H1 (cell line): ENCODE data around the gene ROBO2. TPM values are rescaled to one million over a fixed set of nuclear protein-coding genes. Genes with fewer than 3 reads are reported as not detected.

Experiments used
- CTCF ChIA-PET: fragments of 300-600 bp; sonication (Branson Sonifier 250); formaldehyde crosslinking; loops from one replicate; lab custom pipeline; 2021; ENCODE audit not compliant: partially characterized antibody; lab: Charles Lee
- POLR2A ChIA-PET: fragments of 300-600 bp; sonication (Branson Sonifier 250); formaldehyde crosslinking; loops from one replicate; lab custom pipeline; 2021; ENCODE audit warnings: inconsistent platforms; ENCODE audit not compliant: partially characterized antibody; lab: Charles Lee
- DNase-seq, 2 experiments: peaks; one replicate each; pipeline versions ENCODE4 v3.0.0 to v3.0.0-alpha.2; 2010 to 2022; ENCODE audit warnings: low spot score in 2 of 2, low read depth in 1 of 2, mixed read lengths in 1 of 2
- FAIRE-seq: peaks from 2 replicates; lab custom pipeline; 2011; peaks lifted over from hg19 to GRCh38; lab: Jason Lieb, UNC
- H2AFZ ChIP-seq: 2 replicates; pipeline ENCODE4 v1.8.1; 2012; ENCODE audit warnings: low read length, inconsistent platforms
- H2AK5ac ChIP-seq: 2 replicates; pipeline ENCODE4 v1.6.1; 2013; ENCODE audit warnings: low read depth, low read length
- H2BK120ac ChIP-seq: replicated peaks from 2 replicates; pipeline ENCODE3; 2013; ENCODE audit warnings: low read depth, low read length, inconsistent platforms
- H2BK12ac ChIP-seq: 2 replicates; pipeline ENCODE4 v1.6.1; 2013; ENCODE audit warnings: low read depth, low read length
- H2BK15ac ChIP-seq: 2 replicates; pipeline ENCODE4 v1.6.1; 2013; ENCODE audit warnings: low read length
- H2BK20ac ChIP-seq: 2 replicates; pipeline ENCODE4 v1.6.1; 2013; ENCODE audit warnings: low read length
- H2BK5ac ChIP-seq: 2 replicates; pipeline ENCODE4 v1.6.1; 2013; ENCODE audit warnings: low read depth, low read length
- H3K14ac ChIP-seq: 2 replicates; pipeline ENCODE4 v1.6.1; 2013; ENCODE audit warnings: inconsistent platforms; ENCODE audit not compliant: insufficient read length
- H3K18ac ChIP-seq: 2 replicates; pipeline ENCODE4 v1.6.1; 2013; ENCODE audit warnings: low read length; ENCODE audit errors: extremely low read depth
- H3K23ac ChIP-seq: 2 replicates; pipeline ENCODE4 v1.6.1; 2013; ENCODE audit warnings: inconsistent platforms; ENCODE audit not compliant: insufficient read length
- H3K23me2 ChIP-seq: 2 replicates; pipeline ENCODE4 v1.6.1; 2013; ENCODE audit warnings: low read depth, low read length
- H3K27ac ChIP-seq: 2 replicates; pipeline ENCODE4 v1.6.1; 2011; ENCODE audit warnings: low read depth, low read length, inconsistent platforms
- H3K27me3 ChIP-seq, 4 experiments: replicated peaks in 1 of 4; 1 replicate in 1 of 4; 2 replicates in 3 of 4; pipeline versions ENCODE4 v1.6.1 to v1.8.1; 2011 to 2013; ENCODE audit warnings: low read length in 3 of 4, mild to moderate bottlenecking in 3 of 4, inconsistent platforms in 2 of 4, mixed read lengths in 2 of 4, moderate library complexity in 1 of 4; ENCODE audit not compliant: control insufficient read depth in 3 of 4, insufficient read depth in 3 of 4; ENCODE audit errors: extremely low read depth in 1 of 4
- H3K36me3 ChIP-seq, 4 experiments: 2 replicates each; pipeline versions ENCODE4 v1.6.1 to v1.8.1; 2011 to 2013; ENCODE audit warnings: mild to moderate bottlenecking in 4 of 4, low read length in 3 of 4, moderate library complexity in 2 of 4, control low read depth in 1 of 4, inconsistent platforms in 1 of 4; ENCODE audit not compliant: insufficient read depth in 4 of 4, control insufficient read depth in 2 of 4
- H3K4ac ChIP-seq: replicated peaks from 2 replicates; pipeline ENCODE3; 2013; ENCODE audit warnings: low read length, low read depth, mixed read lengths, inconsistent platforms; ENCODE audit not compliant: insufficient read length
- H3K4me1 ChIP-seq, 4 experiments: replicated peaks in 1 of 4; 1 replicate in 1 of 4; 2 replicates in 3 of 4; pipeline versions ENCODE4 v1.6.1 to v1.8.1; 2011 to 2013; ENCODE audit warnings: low read length in 3 of 4, inconsistent platforms in 2 of 4, mixed read lengths in 1 of 4; ENCODE audit not compliant: insufficient read depth in 4 of 4, control insufficient read depth in 3 of 4
- H3K4me2 ChIP-seq, 2 experiments: 2 replicates each; pipeline versions ENCODE4 v1.6.1 to v1.8.1; 2011 to 2013; ENCODE audit warnings: low read depth in 2 of 2, low read length in 2 of 2, control low read depth in 1 of 2, inconsistent platforms in 1 of 2, mild to moderate bottlenecking in 1 of 2; ENCODE audit not compliant: insufficient read depth in 1 of 2
- H3K4me3 ChIP-seq, 4 experiments: fragments of 200-600, 300-600 bp in 1 of 4; sonication (generic), shearing (Covaris generic), sonication (Bioruptor Twin) in 1 of 4; 2 replicates each; pipeline versions ENCODE4 v1.5.1 to v1.8.1; 2011 to 2016; ENCODE audit warnings: low read length in 4 of 4, low read depth in 3 of 4, control low read depth in 2 of 4, inconsistent platforms in 2 of 4, mild to moderate bottlenecking in 2 of 4, mixed read lengths in 1 of 4, moderate library complexity in 1 of 4; ENCODE audit not compliant: insufficient read depth in 2 of 4; ENCODE audit errors: extremely low read depth in 1 of 4
- H3K56ac ChIP-seq: replicated peaks from 2 replicates; pipeline ENCODE3; 2013; ENCODE audit warnings: low read depth, mild to moderate bottlenecking, mixed read lengths, low read length, inconsistent platforms; ENCODE audit not compliant: insufficient read length
- H3K79me1 ChIP-seq: 2 replicates; pipeline ENCODE4 v1.6.1; 2013; ENCODE audit warnings: low read depth, low read length, control low read depth
- H3K79me2 ChIP-seq, 2 experiments: 2 replicates each; pipeline versions ENCODE4 v1.6.1 to v1.8.1; 2012 to 2013; ENCODE audit warnings: low read length in 2 of 2, mild to moderate bottlenecking in 2 of 2, inconsistent platforms in 1 of 2; ENCODE audit not compliant: insufficient read depth in 2 of 2, control insufficient read depth in 1 of 2
- H3K9ac ChIP-seq, 4 experiments: replicated peaks in 1 of 4; 1 replicate in 1 of 4; 2 replicates in 3 of 4; pipeline versions ENCODE4 v1.6.1 to v1.8.1; 2011 to 2013; ENCODE audit warnings: low read depth in 3 of 4, low read length in 3 of 4, control low read depth in 2 of 4, mild to moderate bottlenecking in 2 of 4, moderate library complexity in 2 of 4, inconsistent platforms in 1 of 4; ENCODE audit errors: extremely low read depth in 1 of 4
- H3K9me3 ChIP-seq, 2 experiments: 2 replicates each; pipeline versions ENCODE4 v1.6.1 to v1.8.1; 2012 to 2013; ENCODE audit warnings: mild to moderate bottlenecking in 2 of 2, moderate library complexity in 2 of 2, control low read depth in 1 of 2, inconsistent platforms in 1 of 2, low read depth in 1 of 2, low read length in 1 of 2, mixed read lengths in 1 of 2; ENCODE audit not compliant: insufficient read depth in 2 of 2
- H4K20me1 ChIP-seq, 2 experiments: replicated peaks in 1 of 2; 2 replicates each; pipeline versions ENCODE3 to v1.8.1; 2011 to 2013; ENCODE audit warnings: inconsistent platforms in 2 of 2, low read length in 2 of 2, mild to moderate bottlenecking in 1 of 2; ENCODE audit not compliant: insufficient read depth in 2 of 2, control insufficient read depth in 1 of 2
- H4K5ac ChIP-seq: 2 replicates; pipeline ENCODE4 v1.6.1; 2013; ENCODE audit warnings: low read length, low read depth, mixed read lengths, inconsistent platforms; ENCODE audit not compliant: insufficient read length
- H4K8ac ChIP-seq: 2 replicates; pipeline ENCODE4 v1.8.0; 2013; ENCODE audit warnings: mild to moderate bottlenecking, moderate library complexity, low read length, inconsistent platforms; ENCODE audit not compliant: insufficient read depth; ENCODE audit errors: extremely low read depth
- H4K91ac ChIP-seq: replicated peaks from 2 replicates; pipeline ENCODE3; 2013; ENCODE audit warnings: low read length, mixed read lengths, inconsistent platforms; ENCODE audit not compliant: insufficient read length
- CBX5 ChIP-seq: fragments of 300-800, 300-1000 bp; sonication (generic); IDR thresholded peaks from 2 replicates; pipeline ENCODE4 v1.7.1; 2016; ENCODE audit warnings: antibody characterized with exemption, low read length, low read depth
- CBX8 ChIP-seq: fragments of 300-800, 300-1000 bp; sonication (generic); IDR thresholded peaks from 2 replicates; pipeline ENCODE4 v1.7.1; 2016; ENCODE audit warnings: low read depth, low read length, borderline replicate concordance
- CHD2 ChIP-seq: IDR thresholded peaks from 2 replicates; pipeline ENCODE4 v1.6.1; 2012; ENCODE audit warnings: low read length, improper control_type of control experiment
- EP300 ChIP-seq, 2 experiments: IDR thresholded peaks; 1 replicate in 1 of 2; 2 replicates in 1 of 2; pipeline ENCODE4 v1.6.1; 2011 to 2012; ENCODE audit warnings: low read depth in 2 of 2, low read length in 2 of 2, mild to moderate bottlenecking in 2 of 2, borderline replicate concordance in 1 of 2, inconsistent platforms in 1 of 2, moderate library complexity in 1 of 2
- RAD21 ChIP-seq, 2 experiments: IDR thresholded peaks in 1 of 2; conservative IDR thresholded peaks in 1 of 2; 2 replicates each; pipeline ENCODE4 v1.6.1; 2011; ENCODE audit warnings: low read depth in 2 of 2, low read length in 2 of 2, improper control_type of control experiment in 1 of 2, inconsistent platforms in 1 of 2, mild to moderate bottlenecking in 1 of 2, moderate library complexity in 1 of 2
- RFX5 ChIP-seq: IDR thresholded peaks from 2 replicates; pipeline ENCODE4 v1.6.1; 2011; ENCODE audit warnings: low read depth, low read length, improper control_type of control experiment, borderline replicate concordance
- SUZ12 ChIP-seq: fragments of 200-600 bp; sonication (generic); IDR thresholded peaks from 2 replicates; pipeline ENCODE4 v1.6.1; 2012; ENCODE audit warnings: mild to moderate bottlenecking, inconsistent platforms, low read length, moderate library complexity, mixed read lengths
- TEAD4 ChIP-seq: IDR thresholded peaks from 2 replicates; pipeline ENCODE4 v1.6.1; 2012; ENCODE audit warnings: low read depth, low read length, inconsistent platforms, mixed read lengths
- YY1 ChIP-seq: IDR thresholded peaks from 2 replicates; pipeline ENCODE4 v1.6.1; 2011; ENCODE audit warnings: low read depth, mild to moderate bottlenecking, low read length
- WGBS, 2 experiments: shearing (Covaris generic) in 1 of 2; methylation state at CpG; one replicate each; pipeline versions ENCODE4 v1.1.6 to v1.1.7; 2013 to 2015; ENCODE audit warnings: low lambda C conversion rate in 2 of 2, mixed read lengths in 2 of 2, inconsistent platforms in 1 of 2, low coverage in 1 of 2, missing lambda C conversion rate in 1 of 2; ENCODE audit not compliant: insufficient replicate concordance in 2 of 2, insufficient coverage in 1 of 2, insufficient read length in 1 of 2; ENCODE audit errors: extremely low coverage in 1 of 2, missing lambda C conversion rate in 1 of 2; 5-methylcytosine and 5-hydroxymethylcytosine counted together
- polyA plus RNA-seq, 7 experiments: library from polyadenylated mRNA; depleted of rRNA in 3 of 7; stranded (reverse) in 5 of 7; unstranded in 2 of 7; fragments of >200 nt in 5 of 7; fragments of 200-250 nt in 2 of 7; gene quantifications; 1 replicate in 5 of 7; 2 replicates in 1 of 7; 4 replicates in 1 of 7; pipeline versions ENCODE4 v1.2.1 to v1.2.3, GENCODE V29; 2011 to 2013; ENCODE audit warnings: missing spikeins in 2 of 7, mixed read lengths in 2 of 7
- total RNA-seq: library from RNA; stranded (reverse); fragmentation: NEBNext Ultra II Directional; extraction: Animal tissue kit (Norgen Biotek cat#: 25700); gene quantifications from 2 replicates; pipeline ENCODE4 v1.2.1, GENCODE V29; 2021

The ROBO2 gene
- total and polyA plus RNA-seq, 2 of the 8 experiments (the other 6 are each of a cell fraction or from before 2014, with no cell fraction given), result 1.5 to 2.9 TPM

DNA sequence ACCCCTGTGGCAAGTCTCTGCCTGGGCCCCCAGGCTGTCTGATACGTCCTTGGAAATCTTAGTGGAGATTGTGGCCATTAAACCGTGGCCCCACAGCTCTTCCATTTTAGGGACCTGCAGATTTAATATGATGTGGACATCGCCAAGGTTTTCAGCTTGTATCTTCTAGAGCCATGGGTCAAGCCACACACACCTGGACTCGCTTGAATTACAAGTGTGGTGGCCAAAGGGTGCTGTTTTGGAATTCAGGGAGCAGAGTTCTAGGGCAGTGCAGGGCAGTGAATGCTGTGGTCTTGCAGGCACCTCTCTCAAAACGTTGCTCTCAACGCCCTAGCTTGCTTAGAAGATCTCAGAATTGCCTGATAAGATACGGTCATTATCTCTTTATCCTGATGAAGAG, 211.2 kb downstream of the ROBO2 start:
- 86% methylated on average over 7 of the region's 7 CpGs; no CpG with 5 or more reads in 1 of the 2 experiments for WGBS, 2 experiments

More for the DNA sequence above, 211.2 kb downstream of the ROBO2 start:
- Histone ChIP-seq H4K5ac (no peak overlapping the region), H2AFZ (no peak overlapping the region), H2AK5ac (no peak overlapping the region), H3K4ac (no peak overlapping the region), H3K9me3 (no peaks in the 10 kb centered on the region), H3K27ac (no peak overlapping the region), H3K79me1 (no peaks in the 10 kb centered on the region), H2BK120ac (no peak overlapping the region), H3K23me2 (peaks cover under 1% of the 10 kb centered on the region; the same call in 1 of the 2 replicates), H2BK15ac (no peak overlapping the region), H4K8ac (no peak overlapping the region; the same call in 1 of the 2 replicates), H3K18ac (no peak overlapping the region), H3K14ac (no peak overlapping the region), H3K56ac (no peak overlapping the region), H2BK5ac (no peak overlapping the region), H3K4me2 (no peak overlapping the region), H3K9ac (no peak overlapping the region), H4K20me1 (no peaks in the 10 kb centered on the region), H3K4me3 (no peak overlapping the region), H3K27me3 (no peaks in the 10 kb centered on the region), H3K36me3 (no peaks in the 10 kb centered on the region), H3K23ac (no peak overlapping the region), H3K79me2 (no peaks in the 10 kb centered on the region), H3K4me1 (peaks cover 0 to 2% (median 0%) of the 10 kb centered on the region in 4 experiments; a peak in 1 of 7 replicates), H2BK20ac (no peak overlapping the region), H2BK12ac (no peak overlapping the region), H4K91ac (no peak overlapping the region)
- ChIA-PET CTCF (interaction anchor here (1.1 to 1.4 kb wide), 2 partner anchors 212 to 497 kb away, joined by 4 read pairs; no protein-coding TSS in a partner anchor), POLR2A (no interaction called here)
- FAIRE-seq (no peak), DNase-seq (no peak)
- TF ChIP-seq RAD21 (IDR thresholded peaks at IDR 0.05 in 1 of 2, conservative IDR thresholded peaks at IDR 0.05 in 1 of 2; ENCODE audit: low read depth in 2 of 2, low read length in 2 of 2) (no peak), CBX8 (no peak), CHD2 (no peak), SUZ12 (no peak), CBX5 (no peak), YY1 (no peak), RFX5 (no peak), EP300 (IDR thresholded peaks at IDR 0.05; ENCODE audit: borderline replicate concordance in 1 of 2, low read depth in 2 of 2, low read length in 2 of 2) (no peak), TEAD4 (no peak)
